Measurements from ENCODE around the gene KRT80. TPM values are rescaled to one million over a fixed set of nuclear protein-coding genes. Genes with fewer than 3 reads are reported as not detected.
A peak's percentile ranks its signal among the peaks of the same experiment; 100 is the strongest.

The KRT80 gene
- total RNA-seq, 1 donor from 2014 or later, result not detected

DNA sequence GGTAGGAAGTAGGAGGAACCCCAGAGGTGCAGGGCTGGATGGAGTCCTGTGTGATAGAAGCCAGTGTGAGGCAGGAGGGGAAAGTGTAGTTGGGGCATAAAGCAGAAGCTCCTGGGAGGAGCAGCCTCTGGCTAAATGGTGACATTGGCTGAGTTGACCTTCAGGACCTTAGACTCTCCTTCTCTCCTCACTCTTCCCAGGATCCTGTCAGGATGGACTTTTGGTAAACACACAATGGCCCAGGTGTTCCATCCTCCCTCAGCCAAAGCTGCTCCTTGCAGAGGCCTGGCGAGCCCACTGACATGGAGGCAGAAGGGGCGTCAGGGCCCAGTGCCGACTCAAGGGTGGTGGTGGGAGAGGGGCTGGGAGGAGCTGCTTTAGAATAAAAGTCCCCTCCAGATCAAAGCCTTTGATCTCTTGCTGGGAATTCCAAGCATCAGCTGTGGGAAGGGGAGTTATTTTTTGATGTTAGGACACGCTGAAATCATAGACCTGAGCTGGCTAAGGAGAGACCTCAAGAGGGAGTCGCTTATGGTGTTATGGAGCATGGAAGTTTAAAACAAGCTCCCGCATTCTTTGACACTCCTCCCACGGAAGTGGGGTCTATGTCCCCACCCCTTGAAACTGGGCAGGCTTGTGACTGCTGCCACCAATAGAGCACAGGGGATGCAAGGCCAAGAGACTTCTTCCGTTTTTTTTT lies 68.2 kb downstream of the KRT80 start:
- no peak overlapping the region for H3K27ac Mint-ChIP-seq (ENCODE audit: unreplicated experiment)
- no peak overlapping the region for H3K4me3 Mint-ChIP-seq (ENCODE audit: unreplicated experiment)
- no peak for DNase-seq
- peaks cover 12% of the 10 kb centered on the region for H3K9me3 Mint-ChIP-seq (ENCODE audit: unreplicated experiment)
- TF ChIP-seq CTCF (IDR thresholded peaks at IDR 0.05; ENCODE audit: partially characterized antibody, unreplicated experiment), result no peak
- peaks cover 25% of the 10 kb centered on the region for H3K4me1 Mint-ChIP-seq (ENCODE audit: low read depth, unreplicated experiment)
- no peaks in the 10 kb centered on the region for H3K36me3 Mint-ChIP-seq (ENCODE audit: unreplicated experiment)
- H3K27me3 Mint-ChIP-seq (ENCODE audit: unreplicated experiment), result peaks cover 16% of the 10 kb centered on the region

DNA sequence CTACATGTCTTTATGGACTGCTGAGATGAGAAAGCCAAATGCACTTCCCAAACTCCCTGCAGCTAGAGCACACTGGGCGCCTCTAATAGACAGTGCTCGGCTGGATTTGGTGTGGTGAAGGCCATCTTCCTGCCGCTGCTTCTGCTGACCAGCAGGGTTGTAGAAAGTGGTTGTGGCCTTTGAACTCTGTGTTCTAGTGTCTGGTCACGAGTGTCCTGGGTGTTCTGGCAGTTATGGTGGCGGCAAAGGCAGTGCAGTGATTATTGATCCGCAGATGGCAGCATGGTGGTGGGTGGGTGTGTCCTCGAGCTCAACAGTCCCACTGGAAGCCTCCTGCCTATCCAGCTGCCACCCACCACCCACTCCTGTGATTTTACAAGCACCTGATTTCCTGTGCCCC lies 68.9 kb downstream of the KRT80 start:
- Mint-ChIP-seq H3K36me3 (ENCODE audit: unreplicated experiment) (no peaks in the 10 kb centered on the region), H3K9me3 (ENCODE audit: unreplicated experiment) (peaks cover 12% of the 10 kb centered on the region), H3K4me1 (ENCODE audit: low read depth, unreplicated experiment) (peaks cover 25% of the 10 kb centered on the region), H3K27me3 (ENCODE audit: unreplicated experiment) (peaks cover 16% of the 10 kb centered on the region), H3K27ac (ENCODE audit: unreplicated experiment) (no peak overlapping the region), H3K4me3 (ENCODE audit: unreplicated experiment) (no peak overlapping the region)
- no peak for TF ChIP-seq CTCF (IDR thresholded peaks at IDR 0.05; ENCODE audit: partially characterized antibody, unreplicated experiment)
- DNase-seq, result no peak

DNA sequence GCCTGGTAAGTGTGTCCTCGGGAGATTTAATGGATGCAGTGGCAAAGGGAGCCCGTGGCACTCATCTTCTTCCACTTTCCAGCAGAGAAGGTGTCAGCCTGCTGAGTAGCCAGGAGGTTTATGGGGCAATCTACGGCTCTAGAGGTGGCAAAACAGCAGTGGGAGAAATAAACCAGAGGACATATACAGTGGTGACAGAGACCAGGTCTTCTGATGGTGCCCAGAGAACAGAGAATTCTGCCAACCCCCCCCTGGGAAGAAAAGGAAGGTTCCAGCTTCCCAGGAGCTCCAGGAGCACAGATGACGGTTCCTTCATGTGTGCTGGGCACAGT lies 69.3 kb downstream of the KRT80 start:
- H3K9me3 Mint-ChIP-seq (ENCODE audit: unreplicated experiment), result peaks cover 12% of the 10 kb centered on the region
- H3K36me3 Mint-ChIP-seq (ENCODE audit: unreplicated experiment), result no peaks in the 10 kb centered on the region
- H3K27me3 Mint-ChIP-seq (ENCODE audit: unreplicated experiment), result peaks cover 16% of the 10 kb centered on the region
- DNase-seq, result no peak
- H3K4me1 Mint-ChIP-seq (ENCODE audit: low read depth, unreplicated experiment), result peaks cover 25% of the 10 kb centered on the region
- no peak overlapping the region for H3K27ac Mint-ChIP-seq (ENCODE audit: unreplicated experiment)
- TF ChIP-seq CTCF (IDR thresholded peaks at IDR 0.05; ENCODE audit: partially characterized antibody, unreplicated experiment), result no peak
- H3K4me3 Mint-ChIP-seq (ENCODE audit: unreplicated experiment), result peak overlapping the region; percentile 28

DNA sequence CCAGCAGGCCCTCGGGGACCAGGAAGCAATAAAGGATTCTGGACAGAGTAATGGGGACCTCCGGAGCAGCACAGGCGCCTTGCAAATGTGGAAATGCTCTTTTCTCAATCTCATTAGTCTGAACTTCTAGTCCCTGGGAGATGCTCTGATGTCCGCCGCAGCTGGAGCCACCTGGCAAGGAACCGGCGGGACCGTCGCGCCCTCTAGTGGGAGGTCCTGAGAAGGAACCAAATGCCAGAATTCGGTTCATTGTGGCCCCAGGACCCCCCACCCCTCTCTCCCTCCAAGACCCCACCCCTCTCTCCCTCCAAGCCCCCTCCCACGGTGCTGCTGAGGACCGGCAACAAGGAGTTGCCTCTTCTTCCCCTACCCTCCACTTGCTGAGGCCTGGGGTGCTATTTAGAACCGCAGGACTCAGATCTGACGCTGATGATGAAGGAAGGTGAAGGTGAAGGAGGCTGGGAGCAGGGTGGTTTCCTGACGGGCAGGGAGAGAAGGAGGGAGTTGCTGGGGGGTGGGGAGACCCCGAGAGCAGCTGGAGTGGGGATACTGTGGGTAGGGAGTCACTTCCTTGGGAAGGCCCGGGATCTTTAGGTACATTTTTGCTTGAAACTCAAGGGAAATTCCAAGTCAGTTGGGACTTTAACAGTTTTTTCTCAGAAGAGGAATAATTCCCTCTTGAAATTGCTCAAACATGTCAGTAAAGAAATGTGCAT lies 69.8 kb downstream of the KRT80 start:
- peak; percentile 88 for DNase-seq
- TF ChIP-seq CTCF (IDR thresholded peaks at IDR 0.05; ENCODE audit: partially characterized antibody, unreplicated experiment), result peak; percentile 94
- Mint-ChIP-seq H3K27ac (ENCODE audit: unreplicated experiment) (peak overlapping the region; percentile 66), H3K4me3 (ENCODE audit: unreplicated experiment) (peak overlapping the region; percentile 28), H3K27me3 (ENCODE audit: unreplicated experiment) (peaks cover 16% of the 10 kb centered on the region), H3K36me3 (ENCODE audit: unreplicated experiment) (no peaks in the 10 kb centered on the region), H3K9me3 (ENCODE audit: unreplicated experiment) (peaks cover 12% of the 10 kb centered on the region), H3K4me1 (ENCODE audit: low read depth, unreplicated experiment) (peaks cover 23% of the 10 kb centered on the region)
